Heart left ventricle (tissue), 13 donors: ENCODE results near the gene OSBP2.

Experiments used
- POLR2A ChIP-seq, 2 donors: fragments of 450-650 bp; IDR thresholded peaks; one replicate each; pipeline ENCODE4 v1.6.1; 2017; ENCODE audit warnings: antibody characterized with exemption in 2 of 2, mild to moderate bottlenecking in 2 of 2, moderate library complexity in 2 of 2
- TF ChIP-seq, protein P1 (sequence below), 12 donors: fragments of 200-600 bp; sonication (generic) in 4 of 12; IDR thresholded peaks; one replicate each; pipeline versions ENCODE4 v1.5.0 to v1.8.0; 2018 to 2022; ENCODE audit warnings: antibody characterized with exemption in 12 of 12, mild to moderate bottlenecking in 5 of 12
- donor health status: ischemic (EF 13 %, LVEDD 7.1; RV severe dilation, severe dysfunction).
- donor health status: DM: no; HTN: yes; CAD: no.
- donor health status: DM: no; HTN: no; CAD: no.
- donor health status: ischemic (EF 25% LVEDD 6.9; RV normal size, moderate dysfunction).
- donor health status: ischemic (EF 25% LVEDD 5.7; RV mildly dilated, moderate dysfunction).
- donor health status: ischemic (EF 35%, LVEDD 5.7; RV mildly dilated, moderate dysfunction).
- donor health status: nonischemic (EF 11% LVEDD 7.7; RV severe dilation, severe dysfunction).
- donor health status: DM: yes; HTN: yes; CAD: no.
- donor health status: PGD.
- donor health status: ischemic (EF 29% LVEDD 5.4; RV normal size, mild dysfunction).
- donor health status: nonischemic (EF 23%, LVEDD 6.1; RV moderate dilation, normal function).

DNA sequence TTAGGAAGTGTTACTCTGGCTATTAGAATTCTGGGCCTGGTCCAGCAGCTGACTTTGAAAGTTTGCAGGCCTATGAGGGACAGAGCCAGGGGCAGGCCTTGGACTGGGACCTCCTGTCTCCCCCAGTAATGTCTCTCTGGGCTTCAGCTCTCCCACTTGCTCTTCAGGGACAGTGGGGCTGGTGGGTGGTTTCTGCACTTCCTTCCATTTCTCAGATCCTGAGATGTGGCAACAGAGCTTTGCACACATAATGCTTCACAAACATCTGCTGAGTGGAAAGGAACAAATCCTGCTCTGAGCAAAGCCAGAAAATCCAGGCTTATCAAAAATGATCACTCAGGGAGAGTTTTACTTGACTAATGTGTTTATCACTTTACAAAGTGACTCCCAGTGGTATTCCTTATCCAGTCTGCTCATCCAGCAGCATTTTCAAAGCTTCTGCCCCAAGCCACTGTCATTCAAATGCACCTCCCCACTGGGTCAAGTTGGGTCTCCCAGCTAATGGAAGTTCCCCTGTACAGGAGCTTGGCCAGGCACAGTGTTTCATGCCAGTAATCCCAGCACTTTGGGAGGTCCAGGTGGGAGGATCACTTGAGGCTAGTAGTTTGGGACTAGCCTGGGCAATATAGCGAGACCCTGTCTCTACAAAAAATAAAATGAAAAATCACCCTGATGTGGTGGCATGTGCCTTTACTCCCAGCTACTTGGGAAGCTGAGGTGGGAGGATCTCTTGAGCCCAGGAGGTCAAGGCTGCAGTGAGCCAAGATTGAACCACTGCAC lies 13.5 kb upstream of the OSBP2 start:
- TF ChIP-seq POLR2A (IDR thresholded peaks at IDR 0.05): no peak
- TF ChIP-seq, protein P1, sequence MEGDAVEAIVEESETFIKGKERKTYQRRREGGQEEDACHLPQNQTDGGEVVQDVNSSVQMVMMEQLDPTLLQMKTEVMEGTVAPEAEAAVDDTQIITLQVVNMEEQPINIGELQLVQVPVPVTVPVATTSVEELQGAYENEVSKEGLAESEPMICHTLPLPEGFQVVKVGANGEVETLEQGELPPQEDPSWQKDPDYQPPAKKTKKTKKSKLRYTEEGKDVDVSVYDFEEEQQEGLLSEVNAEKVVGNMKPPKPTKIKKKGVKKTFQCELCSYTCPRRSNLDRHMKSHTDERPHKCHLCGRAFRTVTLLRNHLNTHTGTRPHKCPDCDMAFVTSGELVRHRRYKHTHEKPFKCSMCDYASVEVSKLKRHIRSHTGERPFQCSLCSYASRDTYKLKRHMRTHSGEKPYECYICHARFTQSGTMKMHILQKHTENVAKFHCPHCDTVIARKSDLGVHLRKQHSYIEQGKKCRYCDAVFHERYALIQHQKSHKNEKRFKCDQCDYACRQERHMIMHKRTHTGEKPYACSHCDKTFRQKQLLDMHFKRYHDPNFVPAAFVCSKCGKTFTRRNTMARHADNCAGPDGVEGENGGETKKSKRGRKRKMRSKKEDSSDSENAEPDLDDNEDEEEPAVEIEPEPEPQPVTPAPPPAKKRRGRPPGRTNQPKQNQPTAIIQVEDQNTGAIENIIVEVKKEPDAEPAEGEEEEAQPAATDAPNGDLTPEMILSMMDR (IDR thresholded peaks at IDR 0.05): no peak
